ENCODE data around the gene GNAO1.

GNAO1 gene

DNA sequence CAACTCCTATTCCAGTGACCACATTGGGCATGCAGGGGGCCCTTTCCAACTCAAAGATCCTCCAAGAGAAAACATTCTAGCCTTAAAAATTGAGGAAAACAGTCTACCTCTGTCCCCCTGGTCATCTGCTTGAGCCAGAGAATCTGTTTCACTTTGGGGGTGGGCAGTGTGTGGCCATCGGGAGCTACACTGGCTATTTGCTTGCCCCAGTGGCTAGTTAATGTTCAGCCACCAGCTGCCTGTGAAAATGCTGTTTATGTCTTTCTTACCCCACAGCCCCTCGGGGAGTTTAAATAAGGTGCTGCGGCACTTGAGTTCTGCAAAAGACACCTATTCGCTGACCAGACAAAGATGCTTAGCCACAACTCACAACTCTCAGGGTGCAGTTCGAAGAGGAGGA, 43.4 kb downstream of the GNAO1 start:
- no peak for DNase-seq (ENCODE audit: low read depth in 1 of 2, low spot score in 1 of 2)
- TF ChIP-seq GABPA (IDR thresholded peaks at IDR 0.05; ENCODE audit: low read depth) (no peak), SPI1 (IDR thresholded peaks at IDR 0.05; ENCODE audit: borderline replicate concordance, low read depth) (no peak), POLR2AphosphoS5 (IDR thresholded peaks at IDR 0.05; ENCODE audit: low read depth) (no peak)
- TF ChIP-seq, protein P1, sequence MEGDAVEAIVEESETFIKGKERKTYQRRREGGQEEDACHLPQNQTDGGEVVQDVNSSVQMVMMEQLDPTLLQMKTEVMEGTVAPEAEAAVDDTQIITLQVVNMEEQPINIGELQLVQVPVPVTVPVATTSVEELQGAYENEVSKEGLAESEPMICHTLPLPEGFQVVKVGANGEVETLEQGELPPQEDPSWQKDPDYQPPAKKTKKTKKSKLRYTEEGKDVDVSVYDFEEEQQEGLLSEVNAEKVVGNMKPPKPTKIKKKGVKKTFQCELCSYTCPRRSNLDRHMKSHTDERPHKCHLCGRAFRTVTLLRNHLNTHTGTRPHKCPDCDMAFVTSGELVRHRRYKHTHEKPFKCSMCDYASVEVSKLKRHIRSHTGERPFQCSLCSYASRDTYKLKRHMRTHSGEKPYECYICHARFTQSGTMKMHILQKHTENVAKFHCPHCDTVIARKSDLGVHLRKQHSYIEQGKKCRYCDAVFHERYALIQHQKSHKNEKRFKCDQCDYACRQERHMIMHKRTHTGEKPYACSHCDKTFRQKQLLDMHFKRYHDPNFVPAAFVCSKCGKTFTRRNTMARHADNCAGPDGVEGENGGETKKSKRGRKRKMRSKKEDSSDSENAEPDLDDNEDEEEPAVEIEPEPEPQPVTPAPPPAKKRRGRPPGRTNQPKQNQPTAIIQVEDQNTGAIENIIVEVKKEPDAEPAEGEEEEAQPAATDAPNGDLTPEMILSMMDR (IDR thresholded peaks at IDR 0.05; ENCODE audit: insufficient read depth, low read length), result no peak
- TF ChIP-seq, protein P2, sequence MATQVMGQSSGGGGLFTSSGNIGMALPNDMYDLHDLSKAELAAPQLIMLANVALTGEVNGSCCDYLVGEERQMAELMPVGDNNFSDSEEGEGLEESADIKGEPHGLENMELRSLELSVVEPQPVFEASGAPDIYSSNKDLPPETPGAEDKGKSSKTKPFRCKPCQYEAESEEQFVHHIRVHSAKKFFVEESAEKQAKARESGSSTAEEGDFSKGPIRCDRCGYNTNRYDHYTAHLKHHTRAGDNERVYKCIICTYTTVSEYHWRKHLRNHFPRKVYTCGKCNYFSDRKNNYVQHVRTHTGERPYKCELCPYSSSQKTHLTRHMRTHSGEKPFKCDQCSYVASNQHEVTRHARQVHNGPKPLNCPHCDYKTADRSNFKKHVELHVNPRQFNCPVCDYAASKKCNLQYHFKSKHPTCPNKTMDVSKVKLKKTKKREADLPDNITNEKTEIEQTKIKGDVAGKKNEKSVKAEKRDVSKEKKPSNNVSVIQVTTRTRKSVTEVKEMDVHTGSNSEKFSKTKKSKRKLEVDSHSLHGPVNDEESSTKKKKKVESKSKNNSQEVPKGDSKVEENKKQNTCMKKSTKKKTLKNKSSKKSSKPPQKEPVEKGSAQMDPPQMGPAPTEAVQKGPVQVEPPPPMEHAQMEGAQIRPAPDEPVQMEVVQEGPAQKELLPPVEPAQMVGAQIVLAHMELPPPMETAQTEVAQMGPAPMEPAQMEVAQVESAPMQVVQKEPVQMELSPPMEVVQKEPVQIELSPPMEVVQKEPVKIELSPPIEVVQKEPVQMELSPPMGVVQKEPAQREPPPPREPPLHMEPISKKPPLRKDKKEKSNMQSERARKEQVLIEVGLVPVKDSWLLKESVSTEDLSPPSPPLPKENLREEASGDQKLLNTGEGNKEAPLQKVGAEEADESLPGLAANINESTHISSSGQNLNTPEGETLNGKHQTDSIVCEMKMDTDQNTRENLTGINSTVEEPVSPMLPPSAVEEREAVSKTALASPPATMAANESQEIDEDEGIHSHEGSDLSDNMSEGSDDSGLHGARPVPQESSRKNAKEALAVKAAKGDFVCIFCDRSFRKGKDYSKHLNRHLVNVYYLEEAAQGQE (IDR thresholded peaks at IDR 0.05; ENCODE audit: insufficient replicate concordance, low read depth), result no peak
- Histone ChIP-seq H3K27ac (replicated peaks) (no peak overlapping the region), H3K27me3 (ENCODE audit: insufficient read depth, poor library complexity, severe bottlenecking) (peaks cover 6% of the 10 kb centered on the region), H3K4me3 (replicated peaks; ENCODE audit: insufficient read depth, low read length) (no peak overlapping the region)

DNA sequence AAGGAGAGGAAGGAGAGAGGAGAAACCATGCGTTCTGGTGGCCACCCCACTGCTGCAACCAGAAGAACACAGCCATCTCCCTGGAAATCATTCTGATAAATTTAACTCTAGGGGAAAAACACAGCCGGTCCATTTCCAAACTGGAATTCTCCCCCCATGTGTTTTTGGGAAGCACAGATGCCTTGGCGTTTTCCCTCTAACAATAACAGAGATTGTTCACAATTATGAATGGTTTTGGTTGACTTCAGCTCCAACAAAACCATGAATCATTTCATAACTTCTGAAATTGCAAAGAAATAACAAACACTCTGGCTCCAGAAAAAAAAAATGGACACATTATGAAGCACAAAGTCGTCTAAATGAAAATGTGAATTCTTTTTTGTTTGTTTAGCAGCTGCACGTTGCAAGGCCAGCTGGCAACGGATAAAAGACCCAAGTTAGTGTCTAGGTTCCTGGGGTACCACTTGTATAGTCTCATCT, 46.2 kb downstream of the GNAO1 start:
- H3K27ac ChIP-seq (replicated peaks), result no peak overlapping the region
- DNase-seq (ENCODE audit: low read depth in 1 of 2, low spot score in 1 of 2), result no peak
- H3K4me3 ChIP-seq (replicated peaks; ENCODE audit: insufficient read depth, low read length), result no peak overlapping the region
- TF ChIP-seq GABPA (IDR thresholded peaks at IDR 0.05; ENCODE audit: low read depth), result no peak
- TF ChIP-seq SPI1 (IDR thresholded peaks at IDR 0.05; ENCODE audit: borderline replicate concordance, low read depth), result no peak
- no peak for TF ChIP-seq POLR2AphosphoS5 (IDR thresholded peaks at IDR 0.05; ENCODE audit: low read depth)
- TF ChIP-seq, protein P1 (IDR thresholded peaks at IDR 0.05; ENCODE audit: insufficient read depth, low read length), result no peak
- TF ChIP-seq, protein P2 (IDR thresholded peaks at IDR 0.05; ENCODE audit: insufficient replicate concordance, low read depth), result no peak
- H3K27me3 ChIP-seq (ENCODE audit: insufficient read depth, poor library complexity, severe bottlenecking), result peaks cover 3% of the 10 kb centered on the region

- Histone ChIP-seq H3K4me3 (replicated peaks; ENCODE audit: insufficient read depth, low read length) (no peak overlapping the region), H3K27ac (replicated peaks) (no peak overlapping the region), H3K27me3 (ENCODE audit: insufficient read depth, poor library complexity, severe bottlenecking) (peaks cover 2% of the 10 kb centered on the region)
- DNase-seq (ENCODE audit: low read depth in 1 of 2, low spot score in 1 of 2), result no peak
- TF ChIP-seq GABPA (IDR thresholded peaks at IDR 0.05; ENCODE audit: low read depth) (no peak), POLR2AphosphoS5 (IDR thresholded peaks at IDR 0.05; ENCODE audit: low read depth) (no peak), SPI1 (IDR thresholded peaks at IDR 0.05; ENCODE audit: borderline replicate concordance, low read depth) (no peak)
- TF ChIP-seq, protein P2 (IDR thresholded peaks at IDR 0.05; ENCODE audit: insufficient replicate concordance, low read depth), result no peak
- TF ChIP-seq, protein P1 (IDR thresholded peaks at IDR 0.05; ENCODE audit: insufficient read depth, low read length), result no peak
Measured at GRCh38 chr16:56238188-56238587, 46.9 kb downstream of the GNAO1 start.
